Fibroblast of the conjunctiva (primary cell): ENCODE data around the gene BTBD2.

ENCODE experiments used
- DNase-seq: peaks from one replicate; pipeline ENCODE4 v3.0.0-alpha.2; 2010; ENCODE audit warnings: low read depth

Gene BTBD2

GRCh38 chr19:1941146-1942077, 74.1 kb downstream of the BTBD2 start, which contains the start of gene CSNK1G2:
TSS of gene CSNK1G2 (plus strand) at chr19:1941172. CDS start at chr19:1969773, 28,601 bp downstream.
- no peak for DNase-seq

DNA sequence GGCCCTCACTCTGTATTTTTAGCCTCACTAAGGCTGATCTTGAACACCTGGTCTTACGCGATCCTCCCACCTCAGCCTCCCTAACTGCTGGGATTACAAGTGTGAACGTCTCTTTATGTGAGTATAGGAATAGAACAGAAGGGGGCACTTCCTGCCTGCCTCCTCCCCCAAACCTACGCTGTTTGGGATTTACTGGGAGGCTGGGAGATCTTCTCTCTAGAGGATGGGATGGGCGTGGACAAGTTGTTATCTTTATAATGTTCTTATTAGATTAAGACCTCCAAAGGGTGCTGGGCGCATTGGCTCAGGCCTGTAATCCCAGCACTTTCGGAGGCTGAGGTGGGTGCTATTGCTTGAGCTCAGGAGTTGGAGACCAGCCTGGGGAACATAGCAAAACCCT, 77.4 kb downstream of the BTBD2 start:
- DNase-seq: no peak

- DNase-seq: no peak
Measured at GRCh38 chr19:1936916-1937610, 78.5 kb downstream of the BTBD2 start.

DNA sequence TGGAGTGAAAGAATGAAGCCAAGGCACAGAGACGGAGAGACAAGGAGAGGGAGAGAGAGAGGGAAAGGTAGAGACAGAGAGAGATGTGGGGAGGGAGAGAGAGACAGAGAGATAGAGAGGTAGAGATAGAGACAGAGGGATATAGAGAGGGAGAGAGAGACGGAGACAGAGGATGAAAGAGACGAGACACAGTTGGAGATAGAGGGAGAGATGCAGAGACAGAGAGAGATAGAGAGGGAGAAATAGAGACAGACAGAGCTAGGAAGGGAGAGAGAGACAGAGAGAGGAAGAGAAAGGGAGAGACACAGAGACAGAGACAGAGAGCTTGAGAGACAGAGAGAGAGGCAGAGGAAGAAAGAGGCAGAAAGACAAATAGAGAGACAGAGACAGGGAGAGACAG, 79.1 kb downstream of the BTBD2 start:
- DNase-seq: no peak

GRCh38 chr19:1935484-1936208, 79.9 kb downstream of the BTBD2 start:
- DNase-seq: no peak
